GM21381 (cell line): Measurements from ENCODE around the gene PRKN.

ENCODE experiments used
- ATAC-seq: cut with Tn5 transposase; IDR thresholded peaks from one replicate; pipeline ENCODE4 v1.9.1; 2021; ENCODE audit warnings: mild to moderate bottlenecking, moderate library complexity; ENCODE audit not compliant: unreplicated experiment

Gene PRKN

GRCh38 chr6:161941565-161941964, 786.0 kb downstream of the PRKN start:
- ATAC-seq, result no peak

- no peak for ATAC-seq
Measured at GRCh38 chr6:161940519-161940918, 787.0 kb downstream of the PRKN start.

GRCh38 chr6:161926324-161926723, 801.2 kb downstream of the PRKN start:
- no peak for ATAC-seq

DNA sequence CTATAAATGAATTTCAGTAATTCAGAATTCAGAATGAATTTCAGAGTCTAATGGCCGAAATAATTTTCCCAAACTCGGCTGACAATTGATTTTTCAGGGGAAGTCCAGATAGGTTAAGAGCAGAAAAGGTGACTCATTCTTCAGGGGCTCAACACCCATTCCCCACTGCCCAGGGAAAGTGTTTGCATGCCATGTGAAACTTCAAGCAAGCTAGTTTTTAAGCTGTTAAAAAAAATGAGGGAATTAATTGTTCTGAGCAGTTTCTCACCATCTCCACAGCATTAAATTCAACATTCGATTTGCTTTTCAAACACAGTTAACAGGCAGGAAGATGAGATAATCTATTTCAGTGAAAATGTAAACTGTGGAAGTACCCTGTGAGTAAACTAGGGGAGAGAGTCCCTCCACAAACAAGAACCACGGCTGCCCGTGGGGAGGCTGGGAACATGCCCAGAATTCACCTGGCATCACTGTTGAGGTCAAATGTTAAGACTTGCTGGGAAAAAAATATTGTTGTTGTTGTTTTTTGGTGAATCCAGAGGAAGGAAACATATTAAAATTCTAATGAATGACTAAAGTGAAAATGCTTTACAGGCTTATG, 803.0 kb downstream of the PRKN start:
- ATAC-seq, result no peak

GRCh38 chr6:161922631-161923119, 804.9 kb downstream of the PRKN start:
- ATAC-seq, result no peak

- no peak for ATAC-seq
Measured at GRCh38 chr6:161921602-161922395, 805.8 kb downstream of the PRKN start.

DNA sequence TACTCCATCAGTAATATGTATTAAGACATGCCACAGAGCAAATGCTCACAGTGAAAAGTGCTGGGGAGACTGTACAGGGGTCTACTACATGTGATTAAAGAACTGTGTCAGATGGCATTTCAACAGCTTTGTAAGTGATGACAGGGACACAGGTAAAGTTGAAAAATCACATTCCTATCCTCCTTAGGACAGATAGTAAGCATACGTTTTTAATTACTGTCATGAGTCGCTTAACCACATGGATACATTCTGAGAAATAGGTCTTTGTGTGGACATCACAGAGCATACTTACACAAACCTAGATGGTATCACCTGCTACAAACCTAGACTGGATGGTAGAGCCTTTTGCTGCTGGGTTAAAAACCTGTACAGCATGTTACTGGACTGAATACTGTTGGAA, 807.9 kb downstream of the PRKN start:
- no peak for ATAC-seq

DNA sequence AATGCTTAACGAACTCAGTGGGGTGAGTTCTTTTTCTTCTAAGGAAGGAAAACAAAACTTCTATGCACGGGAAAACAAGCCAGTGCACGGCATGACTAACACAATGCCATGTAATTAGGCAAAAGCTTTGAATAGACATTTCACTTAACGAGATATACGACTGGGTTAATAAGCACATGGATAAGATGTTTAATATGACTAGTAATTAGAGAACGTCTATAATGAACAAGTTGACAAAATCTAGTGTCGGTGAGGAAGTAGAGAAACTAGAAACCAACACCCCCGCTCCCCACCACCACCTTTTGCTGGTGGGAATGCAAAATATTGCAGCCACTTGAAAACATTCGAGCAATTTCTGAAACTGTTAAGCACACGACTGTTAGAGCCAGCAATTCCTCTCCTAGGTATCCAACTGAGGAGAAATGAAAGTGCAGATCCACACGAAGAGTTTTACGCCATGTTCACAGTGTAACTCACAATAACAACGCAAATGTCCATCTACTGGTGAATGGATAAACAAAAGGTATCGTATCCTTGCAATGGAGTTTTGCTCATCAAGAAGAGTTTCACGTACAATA, 808.8 kb downstream of the PRKN start:
- ATAC-seq, result no peak

DNA sequence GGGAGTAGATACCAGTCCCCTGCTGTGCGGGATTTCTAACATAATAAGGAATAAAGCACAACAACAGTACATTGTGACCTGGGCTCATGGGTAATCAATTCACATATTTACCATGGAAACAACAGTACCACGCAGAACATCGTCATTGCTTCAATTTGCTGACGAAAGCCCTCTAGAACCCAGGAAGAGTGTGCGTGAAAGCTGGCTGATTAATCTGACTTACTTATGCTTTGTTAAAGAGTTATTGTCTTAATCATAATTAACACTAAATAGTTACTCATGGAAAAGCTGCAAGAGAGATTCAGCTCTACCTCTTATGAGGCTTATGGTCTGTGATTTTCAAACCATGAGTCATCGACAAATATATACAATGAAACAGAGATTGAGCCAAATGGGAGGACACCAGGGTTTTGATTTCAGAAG, 809.4 kb downstream of the PRKN start:
- ATAC-seq, result no peak

GRCh38 chr6:161917645-161918044, 809.9 kb downstream of the PRKN start:
- no peak for ATAC-seq

DNA sequence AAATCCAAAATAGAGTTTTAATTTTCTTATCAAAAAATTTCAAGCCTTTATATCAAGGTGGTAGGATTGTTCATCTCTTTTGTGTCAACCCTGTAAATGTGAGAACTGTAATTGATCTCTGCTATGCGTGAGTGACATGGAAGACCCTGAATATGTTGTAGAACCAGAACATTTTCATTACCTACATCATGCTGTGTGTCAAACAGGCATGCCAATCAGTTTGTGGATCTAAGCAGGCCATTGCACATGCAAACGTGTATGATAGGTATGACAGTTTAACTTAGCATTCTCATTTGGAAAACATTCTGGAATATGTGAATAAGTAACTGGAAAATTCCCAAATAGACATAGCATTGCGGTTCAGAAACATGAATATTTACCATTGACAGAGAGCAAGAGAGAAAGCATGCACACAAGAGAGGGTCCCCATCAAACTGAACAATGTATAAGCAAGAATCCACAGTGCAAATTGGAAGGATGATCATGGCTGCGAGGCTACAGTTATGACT, 812.1 kb downstream of the PRKN start:
- no peak for ATAC-seq

DNA sequence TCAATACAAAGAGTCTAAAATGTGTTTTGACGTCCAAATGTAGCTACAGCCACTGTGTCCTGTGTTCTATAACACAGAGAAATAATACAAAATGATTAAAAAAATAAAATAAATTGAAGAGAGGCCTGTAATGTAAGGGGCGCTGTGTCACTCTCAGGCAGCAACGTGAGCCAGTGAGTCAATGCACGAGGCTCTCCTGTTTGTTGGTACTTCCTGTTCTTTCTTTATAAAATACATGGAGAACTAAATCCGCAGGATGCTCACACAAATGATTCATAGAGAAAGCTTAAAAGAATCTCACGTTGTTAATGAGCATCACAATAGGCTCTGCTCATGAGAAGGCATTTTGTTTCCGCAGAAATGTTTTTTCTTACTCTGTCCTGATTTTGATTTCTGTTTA, 818.7 kb downstream of the PRKN start:
- ATAC-seq, result no peak

- ATAC-seq, result no peak
Measured at GRCh38 chr6:161906571-161906970, 821.0 kb downstream of the PRKN start.

GRCh38 chr6:161903584-161904212, 823.9 kb downstream of the PRKN start:
- no peak for ATAC-seq

DNA sequence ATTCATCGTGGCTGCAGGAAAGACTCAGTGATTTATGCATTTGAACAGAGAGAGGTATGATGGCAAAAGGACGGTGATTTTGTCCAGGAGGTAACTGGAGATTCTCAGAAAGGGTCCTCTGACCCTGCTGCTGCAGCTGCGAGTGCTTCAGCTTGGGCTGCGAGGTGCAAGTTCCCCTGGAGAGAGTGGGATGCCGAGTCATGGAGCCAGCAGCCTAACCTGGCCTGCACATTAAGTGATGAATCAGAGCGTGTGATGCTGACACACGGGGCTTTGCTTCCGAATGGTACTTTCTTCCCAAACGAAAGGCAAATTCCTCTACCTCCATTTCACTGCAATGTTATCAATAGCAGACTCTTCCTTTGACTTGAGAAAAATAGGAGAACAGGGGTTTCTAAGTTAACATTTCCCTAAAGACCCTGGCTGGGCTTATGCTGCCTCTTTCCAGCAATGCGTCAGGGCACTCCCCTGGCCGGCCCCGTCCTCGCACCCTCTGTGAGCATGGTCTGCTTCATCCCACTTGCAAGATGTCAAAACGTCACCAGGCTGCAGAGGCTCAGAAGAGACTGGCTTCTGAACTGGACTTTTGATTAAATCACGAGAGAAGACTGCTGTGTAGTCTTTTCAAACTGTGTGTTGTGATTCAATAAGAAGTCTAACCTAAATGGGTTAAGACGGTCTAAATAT, 825.7 kb downstream of the PRKN start:
- ATAC-seq, result no peak

DNA sequence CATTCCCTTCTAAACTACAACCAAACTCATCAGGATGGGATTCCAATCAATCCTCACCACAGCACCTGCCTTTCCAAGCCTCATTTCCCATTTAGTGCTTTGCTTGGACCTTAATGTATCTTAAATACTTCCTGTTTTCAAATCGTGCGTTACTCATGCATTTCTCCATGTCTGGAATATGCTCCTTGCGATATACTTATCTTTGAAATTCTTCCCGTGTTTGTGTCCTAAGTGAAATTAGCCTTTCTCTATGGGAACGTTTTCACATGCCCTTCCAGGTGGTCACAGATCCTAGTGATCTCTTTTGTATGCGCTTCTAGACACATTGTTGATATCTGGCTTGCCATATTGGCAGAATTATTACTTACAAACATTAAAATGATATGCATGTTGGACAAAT, 833.1 kb downstream of the PRKN start:
- no peak for ATAC-seq

GRCh38 chr6:161891542-161891941, 836.0 kb downstream of the PRKN start:
- no peak for ATAC-seq

DNA sequence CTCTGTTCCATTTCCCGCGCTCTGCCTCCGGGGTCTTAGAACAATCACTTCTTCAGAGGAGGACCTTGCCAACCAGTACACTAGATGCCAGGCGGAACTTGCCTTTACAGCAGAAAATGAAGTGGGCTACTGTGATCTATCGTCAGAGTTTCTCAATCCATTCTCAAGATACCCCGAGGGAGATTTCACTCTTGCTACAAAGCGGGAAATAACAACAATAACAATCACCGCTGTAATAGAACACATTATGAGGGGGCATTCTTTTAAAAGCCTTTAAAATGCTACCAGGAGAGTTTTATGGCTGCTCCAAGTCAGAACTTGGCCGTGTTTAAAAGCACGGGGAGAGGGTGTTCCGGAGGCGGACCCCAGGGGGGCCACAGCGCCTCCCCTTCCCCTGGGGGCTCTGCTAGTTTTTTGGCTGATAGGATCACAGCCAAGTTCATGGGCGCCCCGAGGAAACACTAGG, 836.7 kb downstream of the PRKN start:
- no peak for ATAC-seq

DNA sequence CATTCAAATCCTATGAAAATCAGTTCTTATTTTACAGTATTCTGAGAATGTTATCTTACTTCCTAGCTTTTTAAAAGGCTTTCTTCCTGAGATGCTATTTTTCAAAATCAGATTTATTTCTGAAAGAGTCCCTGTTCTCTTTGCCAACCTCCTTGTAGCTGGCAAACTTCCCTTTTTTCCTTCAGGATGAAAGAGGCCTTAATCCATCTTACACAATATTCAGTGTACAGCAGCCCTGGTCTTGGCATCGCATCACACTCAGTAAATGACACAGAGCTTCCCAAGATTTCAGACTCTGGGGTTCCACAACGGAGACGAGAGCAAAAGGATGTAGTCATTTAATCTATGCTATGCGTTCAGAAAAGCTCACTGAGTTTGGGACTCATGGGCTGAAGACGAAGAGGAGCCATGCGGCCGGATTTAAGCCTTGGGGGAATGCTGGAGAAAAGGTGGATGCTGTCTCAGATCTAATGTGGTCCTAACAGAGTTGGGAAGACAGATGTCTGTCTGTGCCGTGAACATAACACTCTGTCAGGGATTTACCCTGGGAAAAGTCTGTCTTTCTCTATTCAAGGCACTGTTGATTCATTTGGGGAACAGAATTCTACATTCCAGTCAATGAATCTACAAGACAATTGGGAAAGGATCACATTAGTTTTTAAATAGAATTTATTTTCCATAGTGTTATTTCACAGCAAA, 837.3 kb downstream of the PRKN start:
- no peak for ATAC-seq

GRCh38 chr6:161889324-161889723, 838.2 kb downstream of the PRKN start:
- ATAC-seq, result no peak
